AG08396 (cell line): ENCODE results near the gene ZBTB25.

ENCODE experiments used
- DNase-seq: peaks from one replicate; pipeline ENCODE4 v3.0.0; 2012; ENCODE audit warnings: low spot score, mixed read lengths

Gene ZBTB25

GRCh38 chr14:64475585-64476273 lies 27.9 kb downstream of the ZBTB25 start:
- DNase-seq: no peak

DNA sequence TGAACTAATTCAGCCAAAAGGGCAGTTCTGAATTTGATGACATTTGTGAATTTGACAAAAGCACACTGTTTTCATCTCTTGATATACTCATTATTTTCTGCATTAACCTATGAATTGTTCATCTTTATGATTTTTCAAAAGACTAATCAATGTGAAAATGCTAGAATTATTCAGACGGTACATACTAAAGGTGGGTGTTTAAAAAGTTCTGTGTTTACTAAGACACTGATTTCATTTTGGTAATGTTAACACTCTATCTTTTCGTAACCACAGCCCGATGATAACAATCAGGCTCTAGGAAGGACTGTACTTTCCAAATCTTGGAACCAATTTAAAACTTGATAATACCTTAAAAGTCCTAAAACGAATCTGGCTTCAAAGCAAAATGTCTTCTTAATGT lies 28.9 kb downstream of the ZBTB25 start:
- no peak for DNase-seq

- DNase-seq: no peak
These were observed 29.6 kb downstream of the ZBTB25 start for GRCh38 chr14:64474041-64474440.

DNA sequence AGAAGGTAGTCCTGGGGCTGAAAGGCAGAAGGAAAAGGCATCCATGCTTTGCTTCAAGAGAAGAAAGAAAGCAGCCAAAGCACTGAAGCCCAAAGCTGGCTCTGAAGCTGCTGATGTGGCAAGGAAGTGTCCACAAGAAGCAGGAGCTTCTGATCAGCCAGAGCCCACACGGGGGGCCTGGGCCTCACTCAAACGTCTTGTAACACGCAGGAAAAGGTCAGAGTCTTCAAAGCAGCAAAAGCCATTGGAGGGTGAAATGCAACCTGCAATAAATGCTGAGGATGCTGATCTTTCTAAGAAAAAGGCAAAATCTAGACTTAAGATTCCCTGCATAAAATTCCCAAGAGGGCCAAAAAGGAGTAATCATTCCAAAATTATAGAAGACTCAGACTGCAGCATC lies 35.2 kb downstream of the ZBTB25 start:
- DNase-seq: no peak

DNA sequence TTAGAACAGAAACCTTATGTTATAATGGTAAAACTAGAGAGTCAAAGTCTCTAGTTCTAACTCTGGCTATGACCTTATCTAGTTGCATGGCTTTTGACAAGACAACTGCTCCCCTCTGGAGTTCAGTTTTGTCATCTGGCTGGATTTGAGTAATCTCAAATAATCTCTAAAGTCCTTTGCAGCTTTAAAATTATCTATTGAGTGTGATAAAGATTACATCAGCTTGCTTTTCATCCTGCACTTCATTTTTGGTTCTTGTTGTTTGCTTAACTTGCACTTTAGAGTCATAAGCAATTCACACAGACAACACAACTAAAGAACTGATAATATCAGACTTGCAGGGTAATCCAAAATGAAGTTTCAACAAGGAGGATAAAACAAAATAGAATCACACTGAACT lies 36.1 kb downstream of the ZBTB25 start:
- DNase-seq: no peak

DNA sequence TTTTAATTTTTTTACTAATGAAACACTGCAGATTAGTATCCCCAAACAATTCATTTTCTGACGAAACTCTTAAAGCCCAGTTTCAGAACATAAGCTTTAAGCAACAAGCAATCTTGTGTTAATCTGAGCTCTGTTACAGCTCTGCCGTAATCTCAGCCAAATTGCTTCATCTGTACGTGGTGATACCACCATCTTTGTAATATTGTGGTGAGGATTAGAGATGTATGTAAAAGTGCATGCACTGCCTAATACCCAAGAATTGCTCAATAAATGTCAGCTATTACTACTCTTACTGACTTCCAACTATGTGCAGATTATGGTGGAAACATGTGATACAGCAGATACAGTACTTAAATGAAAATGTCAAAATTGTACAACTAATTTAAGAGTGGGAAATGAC lies 36.5 kb downstream of the ZBTB25 start:
- no peak for DNase-seq

- peak; percentile 67 for DNase-seq
These were observed 37.6 kb downstream of the ZBTB25 start for GRCh38 chr14:64465831-64466554.

GRCh38 chr14:64465191-64465822 lies 38.3 kb downstream of the ZBTB25 start, which contains the start of gene AKAP5:
Gene AKAP5, plus strand, starts transcription at chr14:64465499. Its CDS starts 2,896 bp downstream, at chr14:64468395.
- peak; percentile 83 for DNase-seq

GRCh38 chr14:64464651-64465050 lies 39.0 kb downstream of the ZBTB25 start:
- no peak for DNase-seq

GRCh38 chr14:64463873-64464272 lies 39.8 kb downstream of the ZBTB25 start:
- DNase-seq: no peak

- DNase-seq: no peak
These were observed 40.4 kb downstream of the ZBTB25 start for GRCh38 chr14:64463195-64463594.

- DNase-seq: no peak
These were observed 42.4 kb downstream of the ZBTB25 start for GRCh38 chr14:64461221-64461620.

- DNase-seq: no peak
These were observed 44.1 kb downstream of the ZBTB25 start for GRCh38 chr14:64459405-64460136.

- DNase-seq: no peak
These were observed 49.0 kb downstream of the ZBTB25 start for GRCh38 chr14:64454671-64455070.

GRCh38 chr14:64450255-64450654 lies 53.4 kb downstream of the ZBTB25 start:
- DNase-seq: no peak

- DNase-seq: no peak
These were observed 55.6 kb downstream of the ZBTB25 start for GRCh38 chr14:64447876-64448670.

GRCh38 chr14:64444984-64445845 lies 58.4 kb downstream of the ZBTB25 start:
- peak; percentile 35 for DNase-seq

- no peak for DNase-seq
These were observed 59.5 kb downstream of the ZBTB25 start for GRCh38 chr14:64444140-64444539.

GRCh38 chr14:64442300-64442988 lies 61.2 kb downstream of the ZBTB25 start:
- no peak for DNase-seq

GRCh38 chr14:64440494-64440893 lies 63.1 kb downstream of the ZBTB25 start:
- DNase-seq: peak; percentile 6
